ENCODE results near the gene AXDND1.
"Not testable (repeated sequence)": the region's sequence is repeated elsewhere in the genome, so short reads cannot be mapped to it uniquely, and the experiment has no call there.

Gene AXDND1

GRCh38 chr1:179372160-179372559 is 6.4 kb downstream of the AXDND1 start:
- DNase-seq: no peak

- DNase-seq: no peak
These were observed 10.5 kb downstream of the AXDND1 start for GRCh38 chr1:179376223-179376622.

GRCh38 chr1:179380299-179380698 is 14.5 kb downstream of the AXDND1 start:
- no peak for DNase-seq

GRCh38 chr1:179384027-179384426 is 18.3 kb downstream of the AXDND1 start:
- DNase-seq: no peak

- DNase-seq: no peak
These were observed 19.7 kb downstream of the AXDND1 start for GRCh38 chr1:179385510-179385909.

- DNase-seq: no peak
These were observed 27.9 kb downstream of the AXDND1 start for GRCh38 chr1:179393721-179394120.

GRCh38 chr1:179399399-179399798 is 33.6 kb downstream of the AXDND1 start:
- DNase-seq: not testable (repeated sequence)

GRCh38 chr1:179417760-179418159 is 52.0 kb downstream of the AXDND1 start:
- DNase-seq: not testable (repeated sequence)

- DNase-seq: not testable (repeated sequence)
These were observed 52.9 kb downstream of the AXDND1 start for GRCh38 chr1:179418706-179419105.

- no peak for DNase-seq
These were observed 58.8 kb downstream of the AXDND1 start for GRCh38 chr1:179424610-179425009.

- no peak for DNase-seq
These were observed 59.4 kb downstream of the AXDND1 start for GRCh38 chr1:179425186-179425585.

GRCh38 chr1:179437171-179437570 is 71.4 kb downstream of the AXDND1 start:
- DNase-seq: no peak

GRCh38 chr1:179439646-179440045 is 73.9 kb downstream of the AXDND1 start:
- not testable (repeated sequence) for DNase-seq

GRCh38 chr1:179440301-179440700 is 74.5 kb downstream of the AXDND1 start:
- not testable (repeated sequence) for DNase-seq

- no peak for DNase-seq
These were observed 75.2 kb downstream of the AXDND1 start for GRCh38 chr1:179440971-179441370.

- DNase-seq: no peak
These were observed 75.7 kb downstream of the AXDND1 start for GRCh38 chr1:179441501-179441900.

- not testable (repeated sequence) for DNase-seq
These were observed 77.1 kb downstream of the AXDND1 start for GRCh38 chr1:179442846-179443245.

- DNase-seq: no peak
These were observed 79.8 kb downstream of the AXDND1 start for GRCh38 chr1:179445593-179445992.

- no peak for DNase-seq
These were observed 81.7 kb downstream of the AXDND1 start for GRCh38 chr1:179447489-179447888.

- no peak for DNase-seq
These were observed 82.8 kb downstream of the AXDND1 start for GRCh38 chr1:179448437-179449149.

GRCh38 chr1:179459606-179460206 is 93.9 kb downstream of the AXDND1 start:
- DNase-seq: not testable (repeated sequence)

- DNase-seq: not testable (repeated sequence)
These were observed 99.9 kb downstream of the AXDND1 start for GRCh38 chr1:179465661-179466060.

GRCh38 chr1:179474713-179475112 is 108.9 kb downstream of the AXDND1 start:
- no peak for DNase-seq

GRCh38 chr1:179476484-179476883 is 110.7 kb downstream of the AXDND1 start:
- DNase-seq: no peak

GRCh38 chr1:179478370-179478769 is 112.6 kb downstream of the AXDND1 start:
- DNase-seq: no peak
